CD4-positive, alpha-beta T cell treated with Interleukin-2 at 100 ng/mL for 4 hours (primary cell): ENCODE results near the gene FAM13A.
"Not testable (repeated sequence)": the region's sequence is repeated elsewhere in the genome, so short reads cannot be mapped to it uniquely, and the experiment has no call there.

Experiments used
- DNase-seq: peaks from one replicate; pipeline ENCODE4 v3.0.0-alpha.2; 2020; ENCODE audit warnings: low spot score

The FAM13A gene

DNA sequence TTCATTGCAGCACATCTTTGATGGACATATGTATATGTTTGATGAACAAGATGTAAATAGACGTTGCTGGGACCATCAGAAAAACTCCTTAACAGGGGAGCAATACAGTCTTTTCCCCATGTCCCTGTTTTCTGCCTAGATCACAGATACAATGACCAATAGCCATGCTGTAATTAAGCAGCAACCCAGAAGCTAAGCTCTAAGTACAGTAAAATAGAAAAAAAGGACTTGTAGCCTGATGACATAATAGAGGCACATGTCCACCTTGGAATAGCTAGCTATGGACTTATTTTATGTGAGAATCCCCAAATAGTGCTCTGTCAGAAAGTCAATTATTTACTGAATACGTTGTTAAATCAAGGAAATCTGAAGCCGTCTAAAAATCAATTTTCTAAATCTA is 14.9 kb downstream of the FAM13A start:
- no peak for DNase-seq

DNA sequence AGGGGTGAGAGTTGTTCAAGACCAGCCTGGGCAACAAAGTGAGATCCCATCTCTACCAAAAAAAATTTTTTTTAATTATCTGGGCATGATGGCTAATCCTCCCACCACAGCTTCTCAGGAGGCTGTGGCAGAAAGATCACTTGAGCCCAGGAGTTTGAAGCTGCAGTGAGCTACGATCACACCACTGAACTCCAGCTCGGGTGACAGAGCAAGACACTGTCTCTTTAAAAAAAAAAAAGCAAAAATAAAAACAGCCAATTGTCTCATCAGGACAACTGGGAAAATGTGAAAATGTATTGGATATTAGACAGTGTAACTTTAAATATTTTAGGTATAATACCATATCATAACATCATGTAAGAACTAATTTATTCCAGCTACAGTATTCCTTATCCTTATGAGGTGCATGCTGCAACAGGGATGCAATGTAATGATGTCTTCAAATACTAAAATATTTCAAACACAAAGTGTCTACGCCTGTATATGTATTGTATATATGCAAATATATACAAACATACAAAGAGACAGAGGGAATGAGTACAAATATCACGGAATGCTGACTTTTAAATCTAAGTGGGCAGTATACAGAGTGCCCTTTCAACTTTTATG is 17.2 kb downstream of the FAM13A start:
- DNase-seq = no peak

DNA sequence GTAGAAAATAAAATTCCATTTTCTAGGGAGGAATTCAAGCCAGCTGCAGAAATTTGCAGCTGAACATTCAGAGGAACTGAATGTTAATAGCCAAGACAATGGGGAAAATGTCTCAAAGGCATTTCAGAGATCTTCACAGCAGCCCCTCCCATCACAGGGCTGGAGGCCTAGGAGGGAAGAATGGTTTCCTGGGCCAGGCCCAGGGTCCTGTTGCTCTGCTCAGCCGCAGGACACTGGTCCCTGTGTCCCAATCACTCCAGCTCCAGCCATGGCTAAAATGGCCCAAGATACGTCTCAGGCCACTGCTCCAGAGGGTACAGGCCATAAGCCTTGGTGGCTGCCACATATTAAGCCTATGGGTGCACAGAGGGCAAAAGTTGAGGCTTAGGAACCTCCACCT is 20.4 kb downstream of the FAM13A start:
- DNase-seq = no peak

DNA sequence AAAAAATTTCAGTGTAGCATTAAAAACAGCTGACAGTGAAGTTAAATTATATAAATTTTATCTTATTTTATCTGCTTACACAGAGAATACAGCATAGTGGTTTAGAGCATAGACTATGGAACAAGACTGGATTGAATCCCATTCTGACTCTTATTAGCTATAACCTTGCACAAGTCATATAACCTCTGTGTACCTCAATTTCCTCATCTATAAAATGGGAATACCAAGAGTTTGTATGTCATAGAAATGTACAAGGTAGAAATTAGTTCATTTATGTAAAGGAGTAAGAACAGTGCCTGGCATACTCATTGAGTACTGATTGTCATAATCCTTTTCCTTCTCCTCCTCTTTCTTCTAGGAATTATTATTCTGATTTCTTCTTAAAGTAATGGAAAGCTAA is 25.7 kb downstream of the FAM13A start:
- no peak for DNase-seq

DNA sequence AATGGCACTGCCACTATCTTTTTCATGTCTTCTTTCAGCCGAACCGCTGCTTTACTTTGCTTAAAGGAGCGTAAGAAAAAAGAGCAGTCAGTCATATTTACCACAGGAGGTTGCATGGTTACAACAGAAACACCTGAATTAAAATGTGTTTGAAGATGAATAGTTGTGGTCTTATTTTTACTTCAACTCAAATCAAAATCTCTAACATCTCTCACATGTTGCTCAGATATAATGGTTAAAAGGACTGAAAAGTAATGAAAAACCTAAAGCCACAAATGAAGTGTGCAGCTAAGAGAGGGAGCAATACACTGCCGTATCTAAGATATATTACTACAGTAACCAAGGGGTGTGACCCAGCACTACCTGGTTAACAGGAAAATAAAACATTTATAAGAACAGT is 27.4 kb downstream of the FAM13A start:
- DNase-seq = peak; percentile 47

DNA sequence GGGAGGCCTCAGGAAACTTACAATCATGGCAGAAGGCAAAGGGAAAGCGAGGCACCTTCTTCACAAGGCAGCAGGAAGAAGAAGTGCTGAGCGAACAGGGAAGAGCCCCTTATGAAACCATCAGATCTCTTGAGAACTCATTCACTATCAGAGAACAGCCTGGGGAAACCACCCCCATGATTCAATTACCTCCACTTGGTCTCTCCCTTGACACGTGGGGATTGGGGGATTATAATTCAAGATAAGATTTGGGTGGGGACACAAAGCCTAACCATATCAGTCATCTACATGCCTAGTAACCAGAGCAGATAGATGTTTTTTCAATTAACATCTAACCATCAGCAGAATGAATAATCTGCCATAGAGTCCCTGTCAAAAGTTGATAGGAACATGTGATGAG is 30.4 kb downstream of the FAM13A start:
- peak; percentile 14 for DNase-seq

DNA sequence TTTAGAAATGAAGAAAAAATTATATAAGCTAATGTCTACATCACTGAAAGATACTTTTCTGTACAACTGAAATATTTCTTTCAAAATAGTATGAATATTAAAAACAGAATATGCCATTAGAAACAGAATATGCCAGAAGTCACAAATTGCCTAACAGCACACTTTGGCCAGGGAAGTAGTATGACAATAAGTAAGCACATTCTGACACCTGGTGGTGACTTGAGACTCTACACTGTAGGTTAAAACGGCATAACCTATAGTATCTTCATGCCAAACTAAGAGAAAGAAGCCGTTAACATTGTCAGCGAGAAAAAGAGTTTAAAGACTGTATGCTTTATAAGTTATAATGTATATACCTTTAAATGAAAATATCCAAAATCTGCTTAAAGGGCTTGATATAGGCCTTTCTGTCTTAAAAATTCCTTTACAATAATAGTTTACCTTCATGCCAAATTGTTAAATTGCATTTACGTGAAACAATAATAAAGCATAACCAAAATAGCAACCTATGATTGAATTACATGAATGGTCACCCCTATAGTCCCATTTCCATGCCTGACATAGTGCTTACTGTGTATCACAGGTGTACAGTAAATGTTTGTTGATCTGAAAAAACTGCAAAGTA is 32.8 kb downstream of the FAM13A start:
- DNase-seq = peak; percentile 79

DNA sequence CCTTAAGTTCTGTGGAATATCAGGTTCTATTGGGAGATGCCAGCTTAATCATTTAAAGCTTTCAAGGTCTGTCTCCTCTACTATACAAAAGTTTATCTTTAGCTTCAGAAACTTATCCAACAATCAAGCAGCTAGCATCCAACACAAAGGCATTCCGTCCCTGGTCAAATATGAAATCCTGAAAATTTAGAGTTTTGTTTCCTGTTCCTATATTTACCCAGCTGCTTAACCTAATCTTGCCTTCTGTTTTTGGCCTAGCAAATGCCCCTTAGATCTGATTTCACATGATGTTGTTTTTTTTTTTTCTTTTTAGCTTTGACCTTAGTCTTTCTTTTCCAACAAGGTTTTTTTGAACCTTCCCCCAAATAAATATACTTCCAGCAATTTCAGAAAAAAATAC is 33.8 kb downstream of the FAM13A start:
- DNase-seq = no peak

DNA sequence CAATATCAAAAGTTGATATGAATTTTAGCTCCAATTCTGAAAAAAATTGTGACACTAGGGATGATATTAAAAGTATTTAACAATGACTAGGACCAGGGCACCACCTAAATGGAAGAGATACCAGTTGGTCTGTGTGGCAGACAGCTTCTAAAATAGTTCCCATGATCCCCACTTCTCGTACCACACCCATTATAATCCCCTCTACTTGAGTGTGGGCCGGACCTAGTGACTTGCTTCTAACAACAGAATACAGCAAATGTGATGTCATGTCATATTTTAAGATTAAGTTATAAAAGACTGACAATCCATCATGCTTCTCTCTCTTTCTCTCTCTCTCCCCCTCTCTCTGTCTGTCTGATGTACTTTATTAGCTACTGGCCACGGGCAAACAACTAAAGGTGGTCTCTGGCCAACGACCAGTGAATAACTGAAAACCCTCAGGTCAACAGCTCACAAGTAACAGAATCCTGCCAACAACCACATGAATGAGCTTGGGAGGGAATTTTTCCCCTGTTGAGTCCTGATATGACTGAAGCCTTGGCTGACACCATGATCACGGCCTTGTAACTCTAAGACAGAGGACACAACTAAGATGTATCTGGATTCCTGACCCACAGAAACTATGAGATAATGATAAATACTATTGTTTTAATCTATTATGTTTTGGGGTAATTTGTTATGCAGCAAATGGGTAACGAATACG is 34.4 kb downstream of the FAM13A start:
- no peak for DNase-seq

DNA sequence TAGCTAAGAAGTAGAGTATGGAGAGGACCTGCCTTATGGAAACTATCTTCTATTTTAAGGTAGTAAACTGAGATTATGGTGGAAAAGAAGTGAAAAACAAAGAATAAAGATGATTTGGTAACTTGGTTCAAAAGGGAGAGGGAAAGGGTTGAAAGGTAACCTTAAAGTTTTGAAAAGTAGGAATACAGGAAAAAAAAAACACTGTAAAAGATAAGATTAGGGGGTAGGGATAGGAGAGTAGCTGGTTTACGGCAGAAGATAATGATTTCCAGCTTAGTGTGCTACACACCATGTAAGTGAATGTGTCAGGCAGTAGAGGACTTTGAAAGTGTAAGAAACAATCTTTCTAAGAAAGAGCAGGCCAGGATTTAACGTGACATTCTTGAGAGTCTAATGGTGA is 35.3 kb downstream of the FAM13A start:
- DNase-seq = no peak

DNA sequence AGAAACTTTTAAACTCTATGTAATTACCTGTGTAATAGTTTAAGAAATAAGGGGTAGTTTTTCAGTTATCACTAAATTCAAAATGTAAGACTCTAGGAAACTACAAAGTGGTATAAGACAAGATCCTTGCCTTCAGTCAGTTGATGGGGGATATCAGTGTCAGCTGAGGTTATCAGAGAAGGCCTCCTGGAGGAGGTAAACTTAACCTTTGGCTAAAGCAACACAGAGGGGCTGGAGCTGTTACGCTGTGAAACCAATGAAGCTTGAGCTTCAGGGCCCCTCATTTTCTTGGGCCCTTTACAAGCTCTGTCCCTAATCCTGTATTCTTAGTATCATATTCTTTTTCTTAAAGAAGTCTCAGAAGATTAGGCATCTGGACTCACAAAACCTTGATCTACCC is 35.9 kb downstream of the FAM13A start:
- no peak for DNase-seq

DNA sequence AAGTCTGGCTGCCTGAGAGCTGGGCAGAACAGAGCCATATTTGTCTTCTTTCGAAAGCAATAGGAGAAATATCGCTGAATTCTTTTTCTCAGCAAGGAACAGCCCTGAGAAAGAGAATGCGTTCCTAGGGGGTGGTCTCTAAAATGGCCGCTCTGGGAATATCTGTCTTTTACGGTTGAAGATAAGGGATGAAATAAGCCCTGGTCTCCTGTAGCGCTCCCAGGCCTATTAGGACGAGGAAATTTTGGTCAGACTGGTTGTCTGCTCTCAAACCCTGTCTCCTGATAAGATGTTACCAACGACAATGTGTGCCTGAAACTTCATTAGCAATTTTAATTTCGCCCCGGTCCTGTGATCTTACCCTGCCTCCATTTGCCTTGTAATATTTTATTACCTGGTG is 42.1 kb downstream of the FAM13A start:
- DNase-seq = not testable (repeated sequence)

DNA sequence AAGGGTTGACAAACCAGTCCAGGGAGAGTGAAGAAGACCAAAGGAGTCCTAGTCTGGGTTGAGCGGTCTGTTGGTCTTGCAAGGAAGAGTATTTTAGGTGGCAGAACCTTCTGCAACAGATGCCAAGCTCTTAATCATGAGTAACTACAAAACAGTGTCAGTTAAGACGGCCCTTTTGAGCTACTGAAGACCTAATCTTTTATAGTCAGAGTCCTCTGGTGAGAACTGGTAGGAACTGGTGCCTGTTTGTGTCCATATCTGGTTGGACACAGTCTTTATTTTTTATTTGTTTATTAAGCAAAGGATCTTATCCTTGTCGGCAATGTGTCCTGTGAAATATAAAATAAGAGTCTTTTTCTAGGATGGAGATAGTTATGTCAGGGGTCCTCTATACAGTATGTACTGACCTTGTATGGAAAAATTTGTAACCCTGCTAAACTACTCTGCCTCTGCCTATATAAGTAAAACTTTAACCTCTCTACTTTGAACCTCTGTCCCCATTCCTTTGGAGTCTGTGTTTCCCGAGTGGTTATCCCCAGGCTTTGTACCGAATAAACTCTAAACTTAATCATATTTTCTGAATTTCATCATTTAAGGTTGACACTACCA is 47.1 kb downstream of the FAM13A start:
- DNase-seq = no peak

DNA sequence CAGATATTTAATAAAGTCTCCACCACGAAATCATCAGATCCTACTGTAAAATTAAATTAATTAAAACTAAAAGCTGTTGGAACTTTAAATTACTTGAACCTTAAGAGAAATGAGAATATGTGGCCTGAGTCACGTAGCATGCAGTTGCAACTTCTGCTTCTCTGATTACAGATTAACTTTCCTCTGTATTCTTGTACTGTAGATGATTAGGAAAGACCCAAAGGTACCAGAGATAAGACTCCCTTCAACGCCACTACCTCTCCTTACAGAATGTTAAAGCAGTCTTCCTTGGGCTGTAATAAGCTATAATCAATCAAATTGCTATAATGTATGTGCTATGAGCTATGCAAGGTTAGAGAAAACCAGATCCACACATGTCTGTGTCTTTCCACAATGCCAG is 47.9 kb downstream of the FAM13A start:
- DNase-seq = no peak

DNA sequence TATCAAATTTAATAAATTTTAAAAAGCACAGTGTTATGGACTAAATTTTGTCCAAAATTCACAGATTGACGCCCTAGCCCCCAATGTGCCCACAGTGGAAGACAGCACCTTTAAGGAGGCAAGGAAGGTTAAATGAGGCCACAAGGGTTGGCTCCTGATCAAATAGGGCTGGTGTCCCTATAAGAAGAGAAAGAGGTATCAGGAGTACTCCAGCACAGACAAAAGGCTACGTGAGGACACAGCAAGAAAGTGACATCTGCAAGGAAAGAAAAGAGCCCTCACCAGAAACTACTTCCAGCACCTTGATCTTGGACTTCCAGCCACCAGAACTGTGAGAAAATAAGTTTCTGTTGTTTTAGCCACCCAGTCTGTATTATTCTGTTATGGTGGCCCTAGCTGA is 48.8 kb downstream of the FAM13A start:
- DNase-seq = no peak

DNA sequence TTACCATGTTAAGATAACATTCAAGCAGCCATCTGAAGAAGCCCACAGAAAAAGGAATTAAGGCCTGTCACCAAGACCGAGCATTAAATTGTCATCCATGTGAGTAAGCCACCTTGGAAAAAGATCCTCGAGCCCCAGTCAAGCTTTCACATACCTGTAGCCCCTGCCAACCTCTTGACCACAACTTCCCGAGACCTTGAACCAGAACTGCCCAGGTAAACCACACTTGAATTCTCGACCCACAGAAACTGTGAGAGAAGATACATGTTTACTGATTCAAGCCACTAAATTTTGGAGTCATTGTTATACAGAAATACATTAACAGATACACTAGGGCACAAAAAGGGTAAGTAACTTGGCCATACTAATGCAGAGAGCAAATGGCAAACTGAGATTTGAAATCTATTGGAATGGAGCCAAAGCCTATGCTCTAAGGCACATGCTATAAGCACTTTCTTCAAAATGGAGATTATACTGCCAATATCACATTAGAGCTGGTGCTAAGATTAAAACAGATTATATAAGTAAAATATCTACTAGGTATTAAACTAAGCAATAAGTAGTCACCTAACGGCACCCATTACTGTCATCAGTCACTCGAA is 49.5 kb downstream of the FAM13A start:
- DNase-seq = no peak

DNA sequence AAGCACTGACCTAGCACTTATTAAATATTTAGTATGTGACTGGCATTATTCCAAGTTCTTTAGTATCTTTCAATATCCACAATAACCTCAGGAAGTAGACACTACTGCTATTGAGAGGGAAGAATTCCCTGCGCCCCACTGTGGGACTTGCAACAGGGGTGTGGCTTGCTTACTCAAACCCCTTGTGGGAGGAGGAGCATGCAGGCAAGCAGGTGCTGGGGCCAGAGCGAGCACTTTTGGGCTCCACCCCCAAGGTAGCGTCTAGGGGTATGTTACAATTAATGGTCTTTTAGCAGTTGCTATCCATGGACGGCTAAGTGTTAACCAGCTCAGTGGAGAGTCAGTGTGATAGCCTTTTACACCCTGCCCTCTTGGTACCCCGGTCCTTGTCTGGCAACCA is 50.7 kb downstream of the FAM13A start:
- DNase-seq = no peak

DNA sequence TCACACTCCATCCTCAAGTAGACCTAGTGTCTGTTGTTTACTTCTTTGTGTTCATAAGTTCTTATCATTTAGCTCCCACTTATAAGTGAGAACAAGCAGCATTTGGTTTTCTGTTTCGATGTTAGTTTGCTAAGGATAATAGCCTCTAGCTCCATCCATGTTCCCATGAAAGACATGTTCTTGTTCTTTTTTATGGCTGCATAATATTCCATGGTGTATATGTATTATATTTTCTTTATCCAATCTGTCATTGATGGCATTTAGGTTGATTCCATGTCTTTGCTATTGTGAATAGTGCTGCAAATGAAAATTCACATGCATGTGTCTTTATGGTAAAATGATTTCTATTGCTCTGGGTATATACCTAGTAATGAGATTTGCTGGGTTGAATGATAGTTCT is 51.9 kb downstream of the FAM13A start:
- DNase-seq = not testable (repeated sequence)

DNA sequence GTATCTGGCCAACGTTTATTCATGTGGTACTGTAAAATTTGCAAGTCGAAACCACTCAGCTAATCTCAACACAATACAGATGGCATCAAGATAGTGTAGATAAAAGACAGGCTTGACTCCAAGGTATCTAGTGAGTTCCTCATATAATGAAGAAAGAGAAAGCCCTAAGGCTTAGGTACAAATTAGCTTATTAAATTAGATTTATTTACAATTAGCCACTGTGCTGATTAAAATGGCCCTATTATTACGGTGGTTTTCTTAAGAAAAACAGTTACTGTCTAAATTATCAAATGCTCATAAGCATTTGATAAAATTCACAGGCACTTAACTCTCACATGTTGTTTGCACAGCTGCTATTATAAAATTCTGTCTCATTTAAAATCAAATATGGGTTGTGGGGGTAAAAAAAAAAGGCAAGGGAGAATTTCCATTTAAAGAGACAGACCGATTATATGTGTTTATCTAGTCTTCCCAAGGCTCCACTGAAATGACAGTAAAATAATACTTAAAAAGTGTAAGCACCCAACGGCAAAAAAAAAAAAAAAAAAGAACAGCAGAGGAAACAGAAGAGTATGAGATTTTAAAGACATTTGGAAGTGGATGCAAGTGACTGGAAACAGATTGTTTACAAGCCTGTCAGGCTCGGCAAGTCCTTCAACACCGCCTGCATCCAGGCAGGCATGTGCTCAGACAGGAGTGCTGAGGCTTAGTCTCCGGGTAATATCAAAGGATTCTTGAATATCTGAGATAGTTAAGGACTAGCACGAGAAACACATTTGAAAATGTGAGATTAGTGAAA is 55.1 kb downstream of the FAM13A start:
- no peak for DNase-seq

DNA sequence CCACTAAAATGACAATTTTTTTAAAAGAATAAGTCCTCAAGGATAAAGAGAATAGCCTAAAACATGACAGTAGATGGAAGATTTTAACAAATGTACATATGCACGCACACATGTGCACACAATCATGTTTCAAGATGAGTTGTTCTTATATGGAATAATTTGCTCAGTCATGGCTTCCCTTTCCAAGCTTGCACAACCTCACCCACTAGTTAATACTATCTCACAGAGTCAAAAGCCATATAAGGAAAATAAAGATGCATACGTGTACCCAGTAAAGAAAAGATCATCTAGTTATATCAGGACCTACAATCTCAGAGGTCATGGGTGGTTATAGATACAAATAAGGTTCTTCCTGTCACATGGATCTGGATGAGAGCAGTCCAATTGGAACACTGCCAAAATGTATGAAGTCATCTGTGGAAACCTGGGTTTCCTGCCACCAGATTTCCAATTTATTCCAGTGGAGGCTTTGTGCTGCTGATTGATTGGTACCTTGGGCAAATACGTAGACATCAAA is 56.1 kb downstream of the FAM13A start:
- DNase-seq = no peak

DNA sequence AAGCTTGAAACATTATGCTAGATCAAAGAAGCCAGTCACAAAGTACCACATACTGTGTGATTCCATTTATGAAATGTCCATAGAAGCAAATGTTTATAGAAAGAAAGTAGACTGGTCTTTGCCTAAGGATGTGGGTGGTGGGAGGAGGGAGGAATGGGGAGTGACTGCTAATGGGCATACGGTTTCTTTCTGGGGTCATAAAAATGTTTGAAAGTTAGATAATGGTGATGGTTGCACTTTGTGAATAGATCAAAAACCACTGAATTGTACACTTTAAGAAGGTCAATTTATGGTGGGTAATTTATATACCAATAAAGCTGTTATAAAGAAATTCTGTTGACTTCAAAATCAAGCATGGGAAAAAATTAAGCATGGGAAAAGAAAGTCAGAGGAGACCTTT is 56.6 kb downstream of the FAM13A start:
- DNase-seq = no peak

DNA sequence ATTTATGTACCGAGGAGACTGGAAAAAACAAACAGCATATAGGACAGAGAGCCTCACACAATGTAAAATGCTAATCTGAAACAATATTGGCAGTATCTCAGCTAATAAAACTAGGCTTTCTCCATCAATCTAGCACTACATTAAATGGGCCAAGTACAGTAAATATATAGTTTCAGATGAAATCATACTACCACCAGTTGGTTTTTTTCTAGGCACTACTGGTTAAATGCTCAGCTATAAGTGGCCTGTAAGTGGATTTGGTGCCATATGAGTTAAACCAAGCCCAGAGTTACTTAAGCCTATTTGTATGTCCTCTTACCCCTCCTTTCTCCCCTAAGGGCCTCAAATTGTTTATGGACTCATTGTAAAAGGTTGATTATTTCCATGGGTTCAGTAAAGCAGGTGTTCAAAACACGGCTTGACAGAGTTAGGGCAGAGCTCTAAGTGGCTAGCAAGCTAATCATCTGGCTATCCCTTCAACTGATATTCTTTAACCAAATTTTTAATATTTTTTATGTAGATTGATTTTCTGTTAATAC is 57.5 kb downstream of the FAM13A start:
- DNase-seq = no peak
